Activated CD4-positive, alpha-beta T cell treated with anti-CD3 and anti-CD28 coated beads, Interleukin-2, amount 10 ng/mL, durations not matched to agents 7 days and 5 days (primary cell): ENCODE data around the gene CCNDBP1. TPM values are rescaled to one million over a fixed set of nuclear protein-coding genes. Genes with fewer than 3 reads are reported as not detected.
A peak's percentile ranks its signal among the peaks of the same experiment; 100 is the strongest.
"Not testable (repeated sequence)": the region's sequence is repeated elsewhere in the genome, so short reads cannot be mapped to it uniquely, and the experiment has no call there.

Experiments used
- CTCF ChIA-PET: fragments of 350-600 bp; sonication (Branson Sonifier 250); formaldehyde crosslinking; loops from one replicate; lab custom pipeline; 2021; ENCODE audit warnings: antibody characterized with exemption; lab: Charles Lee
- POLR2A ChIA-PET: fragments of 350-600 bp; sonication (Branson Sonifier 250); formaldehyde crosslinking; loops from one replicate; lab custom pipeline; 2021; ENCODE audit warnings: antibody characterized with exemption; lab: Charles Lee
- DNase-seq: peaks from one replicate; pipeline ENCODE4 v3.0.0-alpha.2; 2020
- H3K27ac Mint-ChIP-seq: one replicate; pipeline ENCODE4 v1.8.0; 2021; ENCODE audit warnings: mild to moderate bottlenecking, moderate library complexity, mixed read lengths
- H3K27me3 Mint-ChIP-seq: one replicate; pipeline ENCODE4 v1.8.0; 2021; ENCODE audit warnings: mixed read lengths
- H3K36me3 Mint-ChIP-seq: one replicate; pipeline ENCODE4 v1.8.0; 2021; ENCODE audit warnings: low read depth, mixed read lengths
- H3K4me1 Mint-ChIP-seq: one replicate; pipeline ENCODE4 v1.8.0; 2021; ENCODE audit warnings: mixed read lengths
- H3K4me3 Mint-ChIP-seq: one replicate; pipeline ENCODE4 v1.8.0; 2021; ENCODE audit warnings: mild to moderate bottlenecking, moderate library complexity, mixed read lengths
- H3K9me3 Mint-ChIP-seq: one replicate; pipeline ENCODE4 v1.8.0; 2021; ENCODE audit warnings: mixed read lengths
- total RNA-seq, 2 experiments: library from RNA; stranded (reverse); gene quantifications; one replicate each; pipeline ENCODE4 v1.2.3, GENCODE V29; 2021

CCNDBP1 gene
- total RNA-seq, 2 experiments from 2014 or later = 65.8 to 72.5 TPM

DNA sequence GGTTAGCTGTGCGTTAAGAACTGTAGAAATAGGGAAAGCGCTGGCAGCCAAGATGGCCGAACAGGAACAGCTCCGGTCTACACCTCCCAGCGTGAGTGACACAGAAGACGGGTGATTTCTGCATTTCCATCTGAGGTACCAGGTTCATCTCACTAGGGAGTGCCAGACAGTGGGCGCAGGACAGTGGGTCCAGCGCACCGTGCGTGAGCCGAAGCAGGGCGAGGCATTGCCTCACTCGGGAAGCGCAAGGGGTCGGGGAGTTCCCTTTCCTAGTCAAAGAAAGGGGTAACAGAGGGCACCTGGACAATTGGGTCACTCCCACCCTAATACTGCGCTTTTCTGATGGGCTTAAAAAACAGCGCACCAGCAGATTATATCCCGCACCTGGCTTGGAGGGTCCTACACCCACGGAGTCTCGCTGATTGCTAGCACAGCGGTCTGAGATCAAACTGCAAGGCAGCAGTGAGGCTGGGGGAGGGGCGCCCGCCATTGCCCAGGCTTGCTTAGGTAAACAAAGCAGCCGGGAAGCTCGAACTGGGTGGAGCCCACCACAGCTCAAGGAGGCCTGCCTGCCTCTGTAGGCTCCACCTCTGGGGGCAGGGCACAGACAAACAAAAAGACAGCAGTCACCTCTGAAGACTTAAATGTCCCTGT is 9.4 kb upstream of the CCNDBP1 start:
- H3K36me3 Mint-ChIP-seq = peaks cover 44% of the 10 kb centered on the region
- DNase-seq, CTCF ChIA-PET, H3K27me3 Mint-ChIP-seq, H3K27ac Mint-ChIP-seq, H3K4me3 Mint-ChIP-seq, H3K4me1 Mint-ChIP-seq, H3K9me3 Mint-ChIP-seq, POLR2A ChIA-PET: not testable (repeated sequence)

DNA sequence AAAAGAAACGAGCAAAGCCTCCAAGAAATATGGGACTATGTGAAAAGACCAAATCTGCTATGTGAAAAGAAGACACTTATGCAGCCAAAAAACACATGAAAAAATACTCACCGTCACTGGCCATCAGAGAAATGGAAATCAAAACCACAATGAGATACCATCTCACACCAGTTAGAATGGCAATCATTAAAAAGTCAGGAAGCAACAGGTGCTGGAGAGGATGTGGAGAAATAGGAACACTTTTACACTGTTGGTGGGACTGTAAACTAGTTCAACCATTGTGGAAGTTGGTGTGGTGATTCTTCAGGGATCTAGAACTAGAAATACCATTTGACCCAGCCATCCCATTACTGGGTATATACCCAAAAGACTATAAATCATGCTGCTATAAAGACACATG is 8.1 kb upstream of the CCNDBP1 start:
- H3K27ac Mint-ChIP-seq, H3K4me3 Mint-ChIP-seq, DNase-seq, H3K4me1 Mint-ChIP-seq, CTCF ChIA-PET, POLR2A ChIA-PET, H3K27me3 Mint-ChIP-seq, H3K9me3 Mint-ChIP-seq: not testable (repeated sequence)
- peaks cover 45% of the 10 kb centered on the region for H3K36me3 Mint-ChIP-seq

DNA sequence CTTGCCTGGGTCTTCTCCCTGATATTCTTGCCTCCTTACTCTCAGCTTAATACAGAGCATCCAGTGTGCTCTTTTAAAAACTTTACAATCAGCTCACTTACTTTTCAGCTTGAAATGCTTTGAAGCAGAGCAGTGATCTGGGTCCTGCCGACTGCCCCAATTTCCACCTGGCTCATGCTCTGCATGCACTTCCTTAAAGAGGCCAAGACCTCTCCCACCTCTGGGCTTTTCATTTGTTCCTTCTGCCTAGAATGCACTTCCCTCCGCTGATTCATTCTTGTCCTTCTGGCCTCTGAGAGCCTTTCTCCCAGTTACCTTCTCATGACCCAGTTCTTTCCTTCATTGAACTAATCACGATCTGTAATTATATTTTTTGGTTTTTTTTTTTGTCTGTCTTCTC is 1.9 kb upstream of the CCNDBP1 start:
- Mint-ChIP-seq H3K27me3 (no peaks in the 10 kb centered on the region), H3K4me3 (no peak overlapping the region), H3K27ac (peak overlapping the region; percentile 10), H3K9me3 (no peaks in the 10 kb centered on the region), H3K4me1 (peaks cover 24% of the 10 kb centered on the region), H3K36me3 (peaks cover 21% of the 10 kb centered on the region)
- ChIA-PET POLR2A (no interaction called here), CTCF (interaction anchor here (0.6 to 1.4 kb wide), 2 partner anchors 9 to 1020 kb away, joined by 3 to 4 read pairs; no protein-coding TSS in a partner anchor)
- no peak for DNase-seq

DNA sequence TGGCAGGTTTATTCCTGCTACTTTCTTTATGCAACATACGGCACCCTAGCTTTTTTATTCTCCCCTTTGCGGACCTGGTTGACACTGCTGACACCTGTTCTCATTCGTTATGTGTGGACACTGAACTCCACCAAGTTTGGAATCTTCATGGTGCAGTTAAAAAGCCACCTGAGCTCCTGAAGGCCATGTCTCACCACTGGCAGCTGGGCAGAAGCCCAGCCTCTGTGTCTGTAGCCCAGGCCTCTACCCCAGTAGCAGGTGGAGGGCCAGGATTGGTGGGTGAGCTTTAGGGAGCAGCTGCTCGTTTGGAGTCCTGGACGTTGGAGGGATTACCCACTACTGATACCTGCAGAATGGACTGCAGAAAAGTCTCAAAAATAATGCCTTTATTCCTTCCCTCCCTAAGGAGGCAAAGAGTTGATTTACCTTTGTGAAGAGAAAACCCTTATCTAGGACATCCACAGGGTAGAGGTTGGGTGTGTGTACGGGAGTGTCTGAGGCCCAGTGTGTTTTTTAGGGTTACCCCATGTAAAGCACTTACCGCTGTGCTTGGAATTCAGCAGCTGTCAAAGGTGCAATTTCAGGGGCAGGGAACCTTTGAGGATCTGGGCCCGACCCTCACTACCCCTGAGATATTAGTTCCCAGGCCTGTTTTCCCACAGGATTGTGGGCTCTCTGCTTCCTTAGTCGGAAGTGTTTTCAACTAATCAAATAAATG is 637 bp upstream of the CCNDBP1 start:
- no peak for DNase-seq
- POLR2A ChIA-PET = no interaction called here
- Mint-ChIP-seq H3K4me3 (peak overlapping the region; percentile 96), H3K36me3 (peaks cover 27% of the 10 kb centered on the region), H3K9me3 (no peaks in the 10 kb centered on the region), H3K27ac (peak overlapping the region; percentile 96), H3K27me3 (no peaks in the 10 kb centered on the region), H3K4me1 (peaks cover 33% of the 10 kb centered on the region)
- CTCF ChIA-PET = interaction anchor here (0.9 kb wide), 1 partner anchor 16 kb away, joined by 3 read pairs; no protein-coding TSS in a partner anchor

DNA sequence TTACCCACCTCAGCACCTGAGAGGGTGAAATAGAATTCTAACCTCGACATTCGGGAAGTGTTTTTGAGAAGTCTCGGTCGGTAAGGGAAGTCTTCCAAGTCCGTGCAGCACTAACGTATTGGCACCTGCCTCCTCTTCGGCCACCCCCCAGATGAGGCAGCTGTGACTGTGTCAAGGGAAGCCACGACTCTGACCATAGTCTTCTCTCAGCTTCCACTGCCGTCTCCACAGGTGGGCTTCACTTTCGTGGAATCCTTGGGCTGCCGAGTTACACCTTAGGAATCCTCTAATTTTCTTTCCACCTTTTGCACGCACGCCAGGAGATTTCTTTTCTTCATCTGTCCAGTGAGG is 775 bp downstream of the CCNDBP1 start:
- peaks cover 35% of the 10 kb centered on the region for H3K4me1 Mint-ChIP-seq
- POLR2A ChIA-PET = interaction anchor here (0.5 kb wide), 1 partner anchor 56 kb away, joined by 3 read pairs; no protein-coding TSS in a partner anchor
- H3K4me3 Mint-ChIP-seq = peak overlapping the region; percentile 96
- no peaks in the 10 kb centered on the region for H3K27me3 Mint-ChIP-seq
- peak; percentile 17 for DNase-seq
- CTCF ChIA-PET = interaction anchor here (0.6 to 1.1 kb wide), 2 partner anchors 40 to 185 kb away, joined by 3 read pairs; partner anchors contain the start of genes TUBGCP4 and ZSCAN29
- no peaks in the 10 kb centered on the region for H3K9me3 Mint-ChIP-seq
- peaks cover 35% of the 10 kb centered on the region for H3K36me3 Mint-ChIP-seq
- peak overlapping the region; percentile 96 for H3K27ac Mint-ChIP-seq

DNA sequence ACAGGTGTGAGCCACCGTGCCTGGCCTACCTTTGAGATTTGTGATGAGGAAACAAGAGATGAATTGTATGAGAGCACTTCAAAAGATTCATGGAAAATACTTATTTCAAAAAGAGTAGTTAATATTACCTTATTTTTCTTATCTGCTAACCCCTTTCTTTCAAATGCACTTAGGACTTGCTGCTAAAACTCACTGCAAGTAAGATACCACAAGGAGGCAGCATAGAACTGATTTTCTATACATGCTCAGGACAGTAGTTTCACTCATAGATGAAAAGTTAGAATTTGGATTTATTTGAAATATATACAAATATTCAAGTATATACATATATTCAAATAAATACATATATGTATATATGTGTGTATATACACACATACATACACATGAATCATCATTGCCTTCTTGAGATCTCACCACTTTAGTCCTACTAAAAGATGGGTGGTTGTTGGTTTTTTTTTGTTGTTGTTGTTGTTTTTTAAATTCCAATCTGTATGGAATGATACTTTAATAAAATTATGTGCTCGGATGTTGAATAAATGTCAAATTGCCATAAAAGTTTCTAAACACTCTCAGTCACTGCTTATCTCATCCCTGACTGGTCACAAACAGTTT is 2.4 kb downstream of the CCNDBP1 start:
- Mint-ChIP-seq H3K9me3 (no peaks in the 10 kb centered on the region), H3K36me3 (peaks cover 39% of the 10 kb centered on the region), H3K27me3 (no peaks in the 10 kb centered on the region), H3K4me1 (peaks cover 35% of the 10 kb centered on the region), H3K27ac (peak overlapping the region; percentile 61), H3K4me3 (peak overlapping the region; percentile 96)
- CTCF ChIA-PET = no interaction called here
- DNase-seq = peak; percentile 36
- POLR2A ChIA-PET = no interaction called here

DNA sequence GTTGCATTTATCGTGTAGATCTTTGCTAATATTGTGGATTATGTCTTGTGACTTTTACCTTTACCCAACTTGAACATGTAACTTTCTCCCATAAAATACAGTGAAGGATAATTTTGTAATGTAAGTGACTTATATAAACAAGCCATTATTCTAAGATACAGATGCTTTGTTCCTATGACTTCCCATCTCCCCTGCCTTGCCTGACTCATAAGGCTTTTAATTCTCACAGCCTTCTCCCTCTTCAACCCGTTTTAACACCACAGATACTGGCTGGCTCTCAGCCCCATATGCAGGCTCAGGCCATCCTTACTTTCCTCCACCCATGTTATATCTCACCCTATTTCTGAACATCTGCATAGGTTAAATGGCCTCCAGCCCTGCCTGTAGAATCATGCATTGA is 4.1 kb downstream of the CCNDBP1 start:
- Mint-ChIP-seq H3K9me3 (no peaks in the 10 kb centered on the region), H3K4me1 (peaks cover 33% of the 10 kb centered on the region), H3K36me3 (peaks cover 36% of the 10 kb centered on the region), H3K27me3 (no peaks in the 10 kb centered on the region), H3K27ac (no peak overlapping the region), H3K4me3 (no peak overlapping the region)
- POLR2A ChIA-PET = no interaction called here
- DNase-seq = no peak
- CTCF ChIA-PET = no interaction called here

DNA sequence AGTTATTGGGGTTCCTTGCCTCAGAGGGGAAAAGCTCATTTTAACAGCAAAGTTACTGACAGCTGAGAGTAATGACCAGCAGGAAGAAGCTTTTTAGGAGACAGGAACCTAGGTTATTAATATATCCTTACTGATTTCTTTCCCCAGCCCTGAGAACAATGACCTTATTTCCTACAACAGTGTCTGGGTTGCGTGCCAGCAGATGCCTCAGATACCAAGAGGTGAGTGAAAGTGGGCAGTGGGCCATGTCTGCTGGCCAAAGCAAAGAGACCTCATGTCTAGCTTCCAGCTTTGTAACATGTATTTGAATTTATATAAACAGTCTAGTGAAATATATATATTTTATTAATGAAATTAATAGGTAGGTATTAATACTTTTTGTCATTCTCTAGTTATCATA is 5.0 kb downstream of the CCNDBP1 start:
- H3K4me1 Mint-ChIP-seq = peaks cover 27% of the 10 kb centered on the region
- ChIA-PET POLR2A (no interaction called here), CTCF (interaction anchor here (1.4 to 1.8 kb wide), 2 partner anchors 63 to 95 kb away, joined by 3 to 5 read pairs; no protein-coding TSS in a partner anchor)
- H3K4me3 Mint-ChIP-seq = no peak overlapping the region
- no peak for DNase-seq
- peaks cover 38% of the 10 kb centered on the region for H3K36me3 Mint-ChIP-seq
- no peaks in the 10 kb centered on the region for H3K9me3 Mint-ChIP-seq
- H3K27ac Mint-ChIP-seq = no peak overlapping the region
- H3K27me3 Mint-ChIP-seq = no peaks in the 10 kb centered on the region

DNA sequence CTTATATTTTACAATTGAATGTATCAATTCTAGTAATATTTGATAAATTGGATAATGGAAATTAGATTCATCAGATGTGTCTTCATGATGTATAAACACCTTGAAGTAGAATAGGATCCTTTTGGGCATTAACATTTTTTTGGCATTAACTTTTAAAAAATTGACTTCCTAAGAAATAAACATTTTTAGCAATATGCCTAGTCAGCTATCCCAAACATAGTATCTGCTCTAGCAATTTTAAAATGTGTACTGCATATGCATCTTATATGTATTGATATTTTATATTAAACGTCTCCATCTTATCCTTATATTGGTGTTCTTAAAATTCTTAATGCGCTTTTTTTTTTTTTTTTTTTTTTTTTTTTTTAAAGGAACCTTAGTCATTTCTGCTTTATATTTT is 8.5 kb downstream of the CCNDBP1 start:
- Mint-ChIP-seq H3K4me3 (no peak overlapping the region), H3K36me3 (peaks cover 62% of the 10 kb centered on the region), H3K9me3 (peaks cover 6% of the 10 kb centered on the region), H3K27me3 (no peaks in the 10 kb centered on the region), H3K4me1 (peaks cover 7% of the 10 kb centered on the region), H3K27ac (no peak overlapping the region)
- CTCF ChIA-PET = interaction anchor here (1.3 to 2.9 kb wide), 3 partner anchors 11 to 21 kb away, joined by 5 to 15 read pairs (median 5); no protein-coding TSS in a partner anchor
- POLR2A ChIA-PET = no interaction called here
- DNase-seq = no peak

DNA sequence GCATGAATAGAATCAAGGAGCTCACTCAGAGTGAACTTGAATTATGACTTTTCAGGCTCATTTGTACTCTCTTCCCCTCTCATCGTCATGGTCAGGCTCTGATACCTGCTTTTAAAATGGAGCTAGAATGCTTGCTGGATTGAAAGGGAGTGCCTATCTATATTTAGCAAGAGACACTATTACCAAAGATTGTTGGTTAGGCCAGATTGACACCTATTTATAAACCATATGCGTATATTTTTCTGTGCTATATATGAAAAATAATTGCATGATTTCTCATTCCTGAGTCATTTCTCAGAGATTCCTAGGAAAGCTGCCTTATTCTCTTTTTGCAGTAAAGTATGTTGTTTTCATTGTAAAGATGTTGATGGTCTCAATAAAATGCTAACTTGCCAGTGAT is 9.6 kb downstream of the CCNDBP1 start:
- no peak for DNase-seq
- ChIA-PET CTCF (interaction anchor here (0.6 to 2.9 kb wide), 7 partner anchors 9 to 477 kb away, joined by 3 to 15 read pairs (median 3); no protein-coding TSS in a partner anchor), POLR2A (no interaction called here)
- H3K4me1 Mint-ChIP-seq = peaks cover 2% of the 10 kb centered on the region
- H3K9me3 Mint-ChIP-seq = peaks cover 6% of the 10 kb centered on the region
- no peaks in the 10 kb centered on the region for H3K27me3 Mint-ChIP-seq
- H3K4me3 Mint-ChIP-seq = no peak overlapping the region
- no peak overlapping the region for H3K27ac Mint-ChIP-seq
- peaks cover 55% of the 10 kb centered on the region for H3K36me3 Mint-ChIP-seq

DNA sequence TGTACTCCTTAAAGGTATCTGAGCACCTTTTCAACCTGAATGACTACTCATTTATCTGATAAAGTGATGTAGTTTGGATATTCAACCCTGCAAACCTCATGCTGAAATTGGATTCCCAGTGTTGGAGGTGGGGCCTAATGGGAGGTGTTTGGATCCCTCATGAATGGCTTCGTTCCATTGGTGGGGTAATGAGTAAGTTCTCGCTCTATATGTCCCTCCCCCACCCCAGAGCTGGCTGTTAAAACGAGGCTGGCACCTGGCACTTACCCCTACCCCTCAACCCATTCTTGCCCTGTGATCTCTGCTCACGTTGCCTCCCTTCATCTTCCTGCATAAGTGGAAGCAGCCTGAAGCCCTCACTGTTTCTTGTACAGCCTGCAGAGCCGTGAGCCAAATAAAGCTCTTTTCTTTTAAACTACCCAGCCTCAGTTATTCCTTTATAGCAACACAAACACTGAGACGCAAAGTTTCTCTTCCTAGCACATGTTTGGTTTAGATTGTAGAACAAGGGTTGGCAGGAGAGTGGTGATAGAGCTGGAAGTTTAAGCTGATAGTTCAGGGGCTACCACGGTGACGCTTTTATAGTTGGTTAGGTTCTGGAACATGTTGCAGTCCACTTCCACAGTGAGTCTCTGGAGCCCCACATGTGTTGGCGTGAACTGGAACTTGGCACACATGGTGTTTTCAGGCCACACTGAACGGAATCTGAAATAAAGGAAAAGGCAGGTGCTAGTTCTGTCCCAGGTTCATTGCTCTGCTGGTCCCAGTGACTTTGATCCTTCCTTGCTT is 11.8 kb downstream of the CCNDBP1 start:
- CTCF ChIA-PET = interaction anchor here (0.6 to 2.9 kb wide), 4 partner anchors 7 to 227 kb away, joined by 3 to 15 read pairs (median 4); no protein-coding TSS in a partner anchor
- H3K4me1 Mint-ChIP-seq = peaks cover 6% of the 10 kb centered on the region
- H3K27ac Mint-ChIP-seq = no peak overlapping the region
- H3K27me3 Mint-ChIP-seq = no peaks in the 10 kb centered on the region
- no peak overlapping the region for H3K4me3 Mint-ChIP-seq
- DNase-seq = no peak
- POLR2A ChIA-PET = no interaction called here
- H3K9me3 Mint-ChIP-seq = peaks cover 6% of the 10 kb centered on the region
- H3K36me3 Mint-ChIP-seq = peaks cover 39% of the 10 kb centered on the region

DNA sequence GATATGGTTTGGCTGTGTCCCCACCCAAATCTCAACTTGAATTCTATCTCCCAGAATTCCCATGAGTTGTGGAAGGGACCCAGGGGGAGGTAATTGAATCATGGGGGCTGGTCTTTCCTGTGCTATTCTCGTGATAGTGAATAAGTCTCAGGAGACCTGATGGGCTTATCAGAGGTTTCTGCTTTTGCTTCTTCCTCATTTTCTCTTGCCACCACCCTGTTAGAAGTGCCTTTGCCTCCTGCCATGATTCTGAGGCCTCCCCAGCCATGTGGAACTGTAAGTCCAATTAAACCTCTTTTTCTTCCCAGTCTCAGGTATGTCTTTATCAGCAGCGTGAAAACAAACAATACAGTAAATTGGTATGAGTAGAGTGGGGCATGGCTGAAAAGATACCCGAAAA is 12.6 kb downstream of the CCNDBP1 start:
- POLR2A ChIA-PET, H3K4me3 Mint-ChIP-seq, H3K9me3 Mint-ChIP-seq, H3K27ac Mint-ChIP-seq, H3K27me3 Mint-ChIP-seq, H3K4me1 Mint-ChIP-seq, DNase-seq: not testable (repeated sequence)
- CTCF ChIA-PET = interaction anchor here (1.1 kb wide), 1 partner anchor 88 kb away, joined by 5 read pairs; no protein-coding TSS in a partner anchor
- peaks cover 33% of the 10 kb centered on the region for H3K36me3 Mint-ChIP-seq
